ENCODE data around the gene CCM2L.

Gene CCM2L

DNA sequence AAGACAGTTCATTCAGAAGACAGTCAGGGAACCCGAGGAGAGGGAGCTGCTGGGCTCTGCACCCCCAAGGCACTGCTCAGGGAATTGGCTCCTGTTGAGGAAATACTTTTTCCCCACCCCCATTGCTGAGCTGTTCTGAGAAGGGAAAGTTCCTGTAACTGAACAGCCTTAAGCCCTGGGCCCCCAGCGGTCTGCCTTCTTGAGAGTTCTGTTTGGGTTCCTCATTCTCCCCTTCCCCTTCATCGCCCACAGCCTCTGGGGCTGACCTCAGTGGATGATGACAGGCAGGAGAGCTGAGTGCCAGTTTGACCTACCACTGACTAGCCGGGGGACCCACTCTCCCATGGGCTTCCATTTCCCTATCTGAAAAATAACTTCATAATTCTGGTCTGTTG lies 52.5 kb downstream of the CCM2L start:
- no peak for DNase-seq

DNA sequence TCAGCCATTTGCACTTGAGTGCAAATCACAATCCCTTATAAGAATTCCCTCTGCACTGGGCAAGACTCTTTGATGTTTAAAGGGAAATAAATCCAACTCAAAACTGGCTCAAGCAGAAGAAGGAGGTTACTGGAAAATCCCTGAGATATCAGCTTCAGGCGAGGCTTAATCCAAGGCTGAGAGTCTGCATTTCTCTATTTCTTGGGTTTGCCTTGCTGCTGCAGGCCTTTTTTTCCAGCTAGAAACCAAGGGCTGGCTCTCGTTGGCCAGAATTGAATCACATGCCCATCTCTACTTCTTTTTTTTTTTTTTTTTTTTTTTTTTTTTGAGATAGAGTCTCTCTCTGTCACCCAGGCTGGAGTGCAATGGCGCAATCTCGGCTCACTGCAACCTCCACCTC lies 53.5 kb downstream of the CCM2L start:
- no peak for DNase-seq

DNA sequence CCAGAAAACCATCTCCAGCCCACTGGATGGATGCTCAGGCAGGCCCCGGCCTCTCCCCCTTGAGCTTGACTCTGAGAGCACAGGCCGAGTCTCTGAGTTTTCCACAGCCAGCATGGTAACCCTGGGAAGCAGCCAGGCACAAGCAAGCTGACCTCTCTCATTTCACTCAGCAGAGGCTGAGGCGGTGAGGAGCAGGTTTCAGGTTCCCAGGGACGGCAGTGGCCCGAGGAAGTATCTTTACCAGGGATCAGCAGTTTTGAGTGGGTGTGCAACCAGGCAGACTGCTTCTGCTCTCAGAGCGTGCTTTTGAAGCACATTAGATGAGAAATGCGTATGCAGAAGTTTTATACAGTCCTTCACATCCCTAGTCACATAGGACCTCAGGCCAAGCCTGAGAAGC lies 54.4 kb downstream of the CCM2L start:
- no peak for DNase-seq

DNA sequence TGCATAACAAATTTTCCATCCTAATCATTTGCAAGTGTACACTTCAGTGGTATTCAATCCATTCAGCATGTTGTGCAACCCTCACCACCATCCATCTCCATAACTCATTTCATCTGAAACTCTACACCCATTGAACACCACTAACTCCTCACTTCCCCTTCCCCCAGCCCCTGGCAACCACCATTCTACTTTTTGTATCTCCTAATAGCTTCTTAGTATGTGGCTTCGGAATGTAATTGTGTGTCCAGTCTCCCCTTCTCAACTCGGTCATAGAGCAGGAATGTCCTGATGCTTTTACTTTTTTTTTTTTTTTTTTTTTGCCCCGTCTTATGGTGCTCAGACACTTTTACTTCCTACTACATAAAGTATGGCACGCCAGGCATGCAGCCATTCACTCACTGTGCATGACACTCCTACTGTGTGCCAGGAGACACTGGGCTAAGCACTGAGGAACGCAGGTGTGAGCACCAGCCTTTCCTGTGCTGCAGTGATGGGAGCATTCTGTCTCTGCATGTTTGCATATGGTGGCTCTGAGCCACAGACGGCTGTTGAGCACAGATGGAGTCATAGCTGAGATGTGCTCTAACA lies 57.1 kb downstream of the CCM2L start:
- no peak for DNase-seq

DNA sequence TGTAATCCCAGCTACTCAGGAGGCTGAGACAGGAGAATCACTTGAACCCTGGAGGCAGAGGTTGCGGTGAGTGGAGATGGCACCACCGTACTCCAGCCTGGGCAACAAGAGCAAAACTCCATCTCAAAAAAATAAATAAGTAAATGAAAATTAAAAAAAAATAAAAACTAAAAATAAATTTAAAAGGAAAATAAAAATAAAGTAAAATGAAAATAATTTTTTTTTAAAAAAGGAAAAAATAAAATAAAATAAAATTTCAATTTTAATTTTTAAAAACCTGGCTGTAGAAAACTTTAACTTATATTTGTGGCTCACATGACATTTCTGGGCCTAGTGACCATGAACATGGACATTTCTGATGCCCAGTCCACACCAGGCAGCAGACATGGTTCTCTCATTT lies 57.9 kb downstream of the CCM2L start:
- DNase-seq: no peak

DNA sequence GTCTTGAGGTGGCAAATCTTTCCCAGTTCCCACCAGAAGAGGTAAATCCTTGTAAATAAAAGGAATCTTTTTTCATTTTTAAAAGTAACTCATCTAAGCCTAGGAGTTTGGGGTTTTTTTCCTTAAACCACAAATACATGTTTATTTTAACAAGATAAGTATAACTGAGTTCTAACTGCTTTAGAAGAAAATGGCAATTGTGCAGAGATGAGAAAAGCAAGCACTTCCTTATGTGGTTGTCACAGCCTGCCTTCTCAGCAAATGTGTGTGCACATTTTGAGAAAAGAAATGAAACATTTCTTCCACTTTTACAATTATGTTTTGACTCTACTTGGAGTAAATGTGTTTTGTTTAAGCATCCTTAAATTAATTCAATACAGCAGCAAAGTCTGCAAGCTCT lies 59.5 kb downstream of the CCM2L start:
- DNase-seq: no peak

DNA sequence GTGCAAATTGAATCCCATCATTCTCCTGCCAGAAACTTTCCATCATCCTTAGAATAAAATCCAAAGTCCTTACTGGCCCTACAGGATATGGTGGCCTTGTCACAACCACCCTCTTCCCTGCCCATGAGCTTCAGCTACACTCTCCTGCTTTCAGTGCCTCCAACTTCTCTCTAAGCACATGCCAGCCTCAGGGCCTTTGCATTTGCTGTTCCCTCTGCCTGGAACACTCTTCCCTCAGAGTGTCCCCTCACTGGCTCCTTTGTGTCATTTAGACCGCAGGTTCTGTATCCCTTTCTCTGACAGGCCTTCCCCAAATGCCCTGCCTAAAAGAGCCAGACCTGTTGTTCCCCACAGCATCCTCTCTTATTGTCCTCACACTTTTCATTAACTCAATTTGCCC lies 60.0 kb downstream of the CCM2L start:
- no peak for DNase-seq

DNA sequence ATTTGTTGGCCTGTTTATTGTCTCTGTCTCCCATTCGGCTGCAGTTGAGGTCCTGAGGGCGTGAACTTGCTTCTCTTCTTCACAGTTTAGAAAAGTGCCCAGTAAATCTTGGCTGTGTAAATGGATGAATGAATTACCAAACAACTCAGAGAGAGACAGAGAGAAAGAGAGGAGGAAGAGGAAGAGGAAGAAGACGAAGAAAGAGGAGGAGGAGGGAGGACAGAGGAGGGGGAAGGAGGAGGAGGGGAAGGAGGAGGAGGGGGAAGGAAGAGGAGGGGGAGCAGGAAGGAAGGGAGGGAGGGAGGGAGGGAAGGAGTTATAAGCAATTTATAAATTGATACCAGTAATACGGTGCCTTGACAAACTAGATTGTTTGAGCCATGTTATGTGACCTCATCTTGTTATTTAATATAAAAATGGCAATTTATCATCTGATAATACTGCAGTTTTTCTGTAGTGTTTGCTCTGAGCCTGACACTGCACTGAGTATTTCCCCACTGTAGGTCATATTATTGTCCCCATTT lies 60.5 kb downstream of the CCM2L start:
- DNase-seq: no peak

DNA sequence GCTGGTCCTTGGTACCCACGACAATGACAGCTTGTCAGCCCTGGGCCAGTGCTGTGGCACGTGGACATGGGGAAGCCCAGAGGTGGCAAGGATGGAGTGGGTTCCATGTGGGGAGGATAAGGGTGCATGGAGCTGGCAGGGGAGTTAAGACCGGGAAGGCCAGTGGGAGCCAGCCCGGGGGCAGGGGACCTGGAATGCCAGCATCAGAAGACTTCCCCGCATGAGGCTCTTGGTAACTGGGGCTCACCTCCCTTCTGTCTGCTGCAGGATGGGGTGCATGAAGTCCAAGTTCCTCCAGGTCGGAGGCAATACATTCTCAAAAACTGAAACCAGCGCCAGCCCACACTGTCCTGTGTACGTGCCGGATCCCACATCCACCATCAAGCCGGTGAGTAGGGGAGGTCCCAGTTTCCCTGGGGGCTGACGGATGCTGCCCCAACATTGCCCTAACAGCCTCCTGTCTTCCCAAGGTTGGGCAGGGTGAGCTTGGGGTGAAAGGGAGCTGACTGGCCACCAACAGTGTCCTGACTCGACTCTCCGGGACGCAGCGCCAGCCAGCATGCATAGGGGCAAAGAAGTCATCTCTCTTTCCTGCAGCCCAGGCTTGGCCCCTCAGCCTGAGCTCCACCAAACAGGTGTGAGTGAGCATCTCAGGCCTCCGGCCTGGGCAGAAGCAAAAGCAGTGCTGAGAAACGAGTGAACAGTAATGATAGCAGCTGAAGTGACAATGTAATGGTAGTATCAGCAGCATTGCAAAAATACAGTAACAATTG lies 61.3 kb downstream of the CCM2L start:
- DNase-seq: no peak

DNA sequence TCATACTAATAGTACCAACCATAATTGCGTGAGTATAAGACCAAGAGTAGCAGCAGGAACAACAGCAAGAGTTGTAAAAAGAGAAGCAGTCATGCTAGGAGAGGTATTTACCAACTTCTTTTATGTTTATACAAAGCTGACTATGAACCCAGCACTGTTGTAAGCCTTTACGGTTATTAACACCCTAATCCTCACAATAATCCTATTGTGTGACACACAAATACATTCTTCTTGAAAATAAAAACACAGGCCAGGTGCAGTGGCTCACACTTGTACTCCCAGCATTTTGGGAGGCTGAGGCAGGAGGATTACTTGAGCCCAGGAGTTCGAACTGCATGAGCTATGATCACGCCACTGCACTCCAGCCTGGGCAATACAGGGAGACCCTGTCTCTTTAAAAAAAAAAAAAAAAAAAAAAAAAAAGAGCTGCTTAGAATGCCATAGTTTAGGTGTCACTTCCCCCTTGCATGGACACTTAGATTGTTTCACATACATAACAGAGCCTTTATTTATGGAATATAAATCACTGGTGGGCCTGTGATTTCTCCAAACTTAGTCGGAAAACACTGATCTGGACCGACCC lies 62.0 kb downstream of the CCM2L start:
- no peak for DNase-seq

DNA sequence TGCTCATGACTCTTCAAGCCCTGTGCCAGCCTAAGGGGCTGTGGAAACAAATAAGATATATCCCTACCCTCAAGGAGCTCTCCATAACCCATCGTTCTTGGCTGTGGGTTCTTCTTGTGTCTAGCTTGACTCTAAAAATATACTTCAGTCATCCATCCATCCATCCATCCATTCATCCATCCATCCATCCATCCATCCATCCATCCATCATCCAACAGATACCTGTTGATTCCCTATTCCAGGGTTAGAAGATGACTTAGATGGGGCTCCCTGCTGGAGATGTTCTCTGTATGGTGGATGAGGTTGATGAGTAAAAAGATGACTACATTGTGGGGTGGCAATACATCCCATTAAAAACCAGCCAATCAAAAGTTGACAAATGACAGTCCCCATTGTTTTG lies 65.3 kb downstream of the CCM2L start:
- DNase-seq: no peak

DNA sequence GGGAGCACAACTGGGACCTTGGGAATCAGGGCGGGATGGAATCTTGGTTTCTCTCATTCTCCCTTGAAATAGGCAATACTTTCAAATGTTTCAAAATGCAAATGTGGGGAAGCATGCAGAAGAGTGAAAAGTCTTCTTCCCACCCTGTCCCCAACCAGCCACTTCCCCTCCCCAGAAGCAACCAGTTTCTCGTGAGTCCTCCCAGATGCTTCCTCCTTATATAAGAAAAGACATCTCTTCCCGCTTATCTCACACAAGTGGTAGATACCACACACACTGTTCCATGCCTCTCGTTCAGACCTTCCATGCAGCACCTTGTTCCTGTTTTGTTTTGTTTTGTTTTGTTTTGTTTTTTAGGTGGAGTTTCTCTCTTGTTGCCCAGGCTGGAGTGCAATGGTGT lies 67.0 kb downstream of the CCM2L start:
- DNase-seq: no peak

DNA sequence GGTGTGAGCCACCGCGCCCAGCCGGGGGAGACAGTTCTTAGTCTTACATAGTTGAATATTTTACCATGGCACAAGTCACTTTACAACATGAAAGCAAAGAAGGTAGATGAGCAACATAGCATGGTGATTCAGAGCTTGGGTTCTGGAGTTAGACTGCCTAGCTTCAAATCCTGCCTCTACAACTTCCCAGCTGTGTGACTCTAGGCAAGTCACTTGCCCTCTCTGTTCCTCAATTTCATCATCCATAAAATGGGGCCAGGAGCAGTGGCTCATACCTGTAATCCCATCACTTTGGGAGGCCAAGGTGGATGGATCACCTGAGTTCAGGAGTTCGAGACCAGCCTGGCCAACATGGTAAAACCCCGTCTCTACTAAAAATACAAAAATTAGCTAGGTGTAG lies 68.1 kb downstream of the CCM2L start:
- DNase-seq: no peak

DNA sequence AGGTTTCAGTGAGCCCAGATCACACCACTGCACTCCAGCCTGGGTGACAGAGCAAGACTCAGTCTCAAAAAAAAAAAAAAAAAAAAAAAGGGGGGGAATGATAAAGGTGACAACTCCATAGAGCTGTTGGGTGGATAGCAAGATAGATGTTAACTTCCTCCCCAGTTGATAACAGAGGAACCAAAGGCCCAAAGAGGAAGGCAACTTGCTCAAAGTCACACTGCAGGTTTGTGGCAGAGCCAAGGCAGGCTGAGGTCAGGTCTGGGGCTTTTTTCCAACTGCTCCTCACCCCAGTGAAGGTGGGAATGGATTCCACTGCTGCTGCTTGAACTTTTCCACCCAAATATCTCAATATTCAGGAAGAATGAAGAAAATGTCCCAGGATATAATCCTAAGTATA lies 68.6 kb downstream of the CCM2L start:
- DNase-seq: no peak

DNA sequence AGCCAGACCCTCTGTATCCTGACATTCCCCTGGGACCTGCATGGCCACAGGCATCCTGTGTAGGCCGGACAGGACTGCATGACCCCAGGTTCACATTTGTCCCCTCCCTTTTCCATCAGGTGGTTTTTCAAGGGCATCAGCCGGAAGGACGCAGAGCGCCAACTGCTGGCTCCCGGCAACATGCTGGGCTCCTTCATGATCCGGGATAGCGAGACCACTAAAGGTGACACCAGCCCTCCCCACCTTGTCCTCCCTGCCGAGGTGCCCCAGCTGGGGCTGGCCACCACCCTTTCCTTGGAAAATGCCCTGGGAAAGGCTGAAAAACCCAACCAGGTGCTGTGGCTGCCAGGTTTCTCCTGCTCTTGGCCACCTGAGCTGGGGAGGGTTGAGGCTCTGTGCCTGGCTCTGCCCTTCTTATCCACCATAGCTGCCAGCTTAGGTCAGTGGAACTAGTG lies 69.4 kb downstream of the CCM2L start:
- DNase-seq: no peak

DNA sequence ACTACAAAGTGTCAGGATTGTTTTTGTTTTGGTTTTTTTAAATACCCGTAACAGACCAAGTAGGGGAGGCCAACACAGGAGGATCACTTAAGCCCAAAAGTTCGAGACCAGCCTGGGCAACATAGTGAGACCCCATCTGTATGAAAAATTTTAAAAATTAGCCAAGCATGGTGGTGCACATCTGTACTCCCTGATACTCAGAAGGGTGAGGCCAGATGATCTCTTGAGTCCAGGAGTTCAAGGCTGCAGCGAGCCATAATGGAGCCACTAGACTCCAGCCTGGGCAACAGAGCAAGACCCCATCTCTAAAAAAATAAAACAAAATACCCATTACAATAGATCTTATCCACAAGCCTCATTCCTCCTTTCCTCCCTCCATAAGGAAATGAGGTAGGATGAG lies 70.5 kb downstream of the CCM2L start:
- no peak for DNase-seq
